HG02763 (cell line): ENCODE data around the gene RUVBL2.
A peak's percentile ranks its signal among the peaks of the same experiment; 100 is the strongest.

Experiments used
- ATAC-seq: cut with Tn5 transposase; IDR thresholded peaks from one replicate; pipeline ENCODE4 v1.9.1; 2021; ENCODE audit warnings: mild to moderate bottlenecking, moderate library complexity; ENCODE audit not compliant: unreplicated experiment

RUVBL2 gene

DNA sequence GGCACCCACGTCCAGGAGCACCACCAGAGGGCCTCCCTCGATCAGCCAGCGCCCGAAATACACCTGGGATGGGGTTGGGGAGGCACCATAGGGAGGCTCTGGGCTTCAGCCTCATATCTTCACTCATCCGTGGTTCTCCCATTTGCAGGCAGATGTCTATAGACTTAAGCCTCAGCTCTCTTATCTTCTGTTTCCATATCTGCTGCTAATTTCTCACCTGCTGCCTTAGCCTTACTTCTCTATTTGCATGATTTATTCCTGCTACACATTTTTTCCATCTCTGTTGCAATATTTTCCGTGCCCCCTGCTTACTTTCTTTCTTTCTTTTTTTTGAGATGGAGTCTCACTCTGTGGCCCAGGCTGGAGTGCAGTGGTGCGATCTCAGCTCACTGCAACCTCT is 6.4 kb upstream of the RUVBL2 start:
- no peak for ATAC-seq

DNA sequence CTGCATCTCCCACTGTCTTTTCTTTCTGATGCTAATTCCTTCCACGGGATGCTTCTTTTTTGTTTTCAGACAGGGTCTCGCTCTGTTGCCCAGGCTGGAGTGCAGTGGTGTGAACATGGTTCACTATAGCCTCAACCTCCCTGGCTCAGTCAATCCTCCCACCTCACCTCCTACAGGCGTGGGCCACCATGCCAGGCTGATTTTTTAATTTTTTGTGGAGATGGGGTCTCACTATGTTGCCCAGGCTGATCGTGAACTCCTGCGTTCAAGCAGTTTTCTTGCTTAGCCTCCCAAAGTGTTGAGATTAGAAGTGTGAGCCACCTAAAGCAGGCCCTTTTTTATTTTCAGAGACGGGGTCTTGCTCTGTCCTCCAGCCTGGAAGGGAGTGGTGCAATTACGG is 5.4 kb upstream of the RUVBL2 start:
- ATAC-seq = no peak

DNA sequence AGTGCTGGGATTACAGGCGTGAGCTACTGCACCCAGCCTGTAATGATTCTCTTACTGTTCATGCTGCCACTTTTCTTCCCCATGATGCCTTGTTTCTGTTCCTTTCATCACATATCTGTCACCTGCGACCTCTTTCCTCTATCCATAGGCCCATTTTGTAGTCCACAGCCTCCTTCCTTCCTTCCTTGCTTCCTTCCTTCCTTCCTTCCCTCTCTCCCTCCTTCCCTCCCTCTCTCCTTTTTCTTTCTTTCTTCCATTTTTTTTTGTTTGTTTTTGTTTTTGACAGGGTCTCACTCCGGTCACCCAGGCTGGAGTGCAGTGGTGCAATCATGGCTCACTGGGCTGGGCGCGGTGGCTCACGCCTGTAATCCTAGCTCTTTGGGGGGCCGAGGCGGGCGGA is 4.8 kb upstream of the RUVBL2 start:
- ATAC-seq = no peak

DNA sequence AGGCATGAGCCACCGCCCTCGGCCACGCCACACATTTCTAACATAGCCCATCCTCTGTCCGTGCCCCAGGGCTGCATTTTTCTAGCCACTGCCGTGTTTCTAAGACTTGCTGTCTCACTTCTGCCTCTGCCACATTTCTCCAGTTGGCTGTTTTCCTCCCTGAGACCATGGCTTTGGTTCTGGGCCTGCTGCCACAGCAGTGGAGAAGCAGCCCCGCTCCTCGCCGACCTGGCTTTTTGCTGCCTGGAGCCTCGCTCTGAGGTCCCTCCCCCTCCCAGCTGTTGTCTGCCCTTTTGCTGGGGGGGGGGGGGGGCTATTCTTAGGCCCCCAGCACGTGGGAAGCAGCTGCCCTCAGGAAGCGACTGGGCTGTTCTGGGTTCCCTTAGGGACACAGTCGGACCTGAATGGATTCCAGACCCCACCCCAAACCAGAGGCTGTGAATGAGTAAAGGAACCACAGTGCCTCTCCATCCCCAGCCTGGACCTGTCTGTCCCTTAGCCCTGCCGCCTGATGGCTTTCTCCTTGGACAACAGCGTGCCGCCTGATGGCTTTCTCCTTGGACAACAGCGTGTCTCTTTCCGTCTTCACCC is 3.9 kb upstream of the RUVBL2 start:
- no peak for ATAC-seq

DNA sequence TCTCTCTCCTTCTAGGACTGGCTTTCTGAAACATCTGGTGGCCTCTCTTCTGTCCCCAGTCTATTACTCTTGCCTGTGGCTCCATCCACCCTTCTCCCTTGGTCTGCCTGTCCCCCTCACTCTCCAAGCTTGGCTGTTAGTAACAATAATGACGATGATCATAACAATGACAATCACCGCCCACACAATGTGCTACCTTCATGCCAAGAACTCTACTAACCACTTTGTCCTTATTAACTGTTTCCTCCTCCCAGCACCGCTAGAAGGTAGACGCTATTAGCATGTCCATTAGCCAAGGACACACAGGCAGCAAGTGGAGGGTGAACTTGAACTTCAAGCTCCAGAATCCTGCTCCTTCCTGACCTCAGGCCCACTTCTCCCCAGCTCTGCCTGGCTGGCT is 3.3 kb upstream of the RUVBL2 start:
- ATAC-seq = no peak

DNA sequence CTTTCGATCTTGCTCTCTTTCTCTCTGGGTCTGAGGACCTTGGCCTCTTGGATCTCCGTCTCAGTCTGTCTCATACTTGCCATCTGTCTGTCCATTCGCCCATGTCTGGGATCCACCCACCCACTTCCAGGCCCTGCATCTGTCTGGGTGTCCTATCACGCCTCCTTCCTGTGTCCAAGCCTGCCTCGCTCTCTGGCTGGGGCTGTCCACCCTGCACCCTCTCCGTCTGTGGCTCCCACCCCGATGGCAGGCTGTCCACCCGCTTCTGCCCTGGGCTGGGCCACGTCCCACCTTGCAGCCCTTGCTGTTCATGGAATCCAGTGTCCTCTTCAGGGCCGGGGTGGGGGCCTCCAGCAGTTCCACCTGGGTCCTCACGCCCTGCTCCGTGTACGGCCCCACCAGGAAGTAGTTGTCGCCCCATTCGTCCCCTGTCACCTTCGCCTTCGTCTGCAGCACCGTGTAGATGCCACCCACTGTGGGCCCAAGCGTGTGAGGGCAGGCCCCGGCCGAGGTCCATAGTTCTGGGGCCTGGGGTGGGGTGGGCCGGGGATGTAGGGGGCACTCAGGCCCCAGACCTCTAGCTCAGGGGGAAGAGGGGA is 2.6 kb upstream of the RUVBL2 start:
- no peak for ATAC-seq

DNA sequence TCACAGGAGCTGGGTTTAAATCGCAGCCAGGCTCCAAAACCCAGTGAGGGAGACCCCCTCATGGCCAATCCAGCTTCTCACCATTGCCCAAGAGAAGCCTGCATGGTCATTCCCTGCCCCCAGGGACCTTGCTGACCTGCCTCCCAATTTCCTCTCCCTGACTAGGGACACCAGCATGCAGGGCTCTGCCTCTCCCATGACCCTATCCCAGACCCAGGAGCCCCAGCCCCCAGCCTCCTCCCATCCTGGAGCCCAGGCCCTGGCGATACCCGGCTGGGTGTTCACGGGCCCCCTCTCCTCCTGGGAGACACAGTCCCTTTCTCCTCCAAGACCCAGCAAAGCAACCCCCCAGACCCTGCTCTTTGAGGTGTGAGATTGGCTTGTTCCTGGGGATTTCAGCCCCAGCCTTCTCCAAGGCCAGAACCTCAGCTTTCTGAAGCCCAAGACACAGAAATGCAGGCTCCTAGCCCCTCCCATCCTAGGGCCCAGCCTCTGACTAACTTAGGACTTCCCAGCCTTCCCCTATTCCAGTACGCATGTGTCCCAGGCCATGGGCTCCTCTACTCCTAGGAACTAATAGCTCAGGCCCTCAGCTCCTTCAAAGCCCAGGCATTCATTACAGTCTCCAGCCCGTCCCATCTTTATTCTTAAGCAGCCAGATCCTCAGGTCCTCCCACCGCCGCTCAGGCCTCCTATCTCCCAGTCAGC is 1.7 kb upstream of the RUVBL2 start:
- no peak for ATAC-seq

DNA sequence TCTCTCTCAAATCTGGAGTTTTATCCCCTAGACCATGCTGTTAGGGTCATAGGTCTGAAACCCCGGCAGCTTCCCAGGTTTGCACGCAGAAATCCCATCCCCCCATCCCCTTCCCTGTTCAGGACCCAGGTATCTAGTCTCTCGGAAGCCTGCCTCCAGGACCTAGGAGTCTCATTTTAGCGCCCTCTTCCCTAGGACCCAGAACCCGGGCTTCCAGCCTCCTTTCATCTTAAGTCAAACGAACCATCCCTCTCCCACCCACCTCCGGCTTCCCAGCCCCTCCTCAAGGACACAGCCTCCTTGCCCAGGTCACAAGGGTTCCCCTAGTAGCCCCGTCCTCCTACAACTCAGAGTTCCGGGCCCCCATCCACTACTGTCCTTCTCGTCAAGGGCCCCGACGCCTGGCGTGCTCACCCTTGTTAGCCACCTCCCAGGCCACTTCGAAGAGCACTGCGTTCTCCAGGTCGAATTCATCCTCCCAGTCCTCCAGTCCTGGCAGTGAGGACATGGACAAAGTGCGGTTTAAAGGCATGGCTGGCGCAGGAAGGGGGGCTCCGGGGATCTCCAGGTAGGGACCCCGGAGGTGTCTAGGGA is 1.0 kb upstream of the RUVBL2 start:
- ATAC-seq = peak; percentile 2

DNA sequence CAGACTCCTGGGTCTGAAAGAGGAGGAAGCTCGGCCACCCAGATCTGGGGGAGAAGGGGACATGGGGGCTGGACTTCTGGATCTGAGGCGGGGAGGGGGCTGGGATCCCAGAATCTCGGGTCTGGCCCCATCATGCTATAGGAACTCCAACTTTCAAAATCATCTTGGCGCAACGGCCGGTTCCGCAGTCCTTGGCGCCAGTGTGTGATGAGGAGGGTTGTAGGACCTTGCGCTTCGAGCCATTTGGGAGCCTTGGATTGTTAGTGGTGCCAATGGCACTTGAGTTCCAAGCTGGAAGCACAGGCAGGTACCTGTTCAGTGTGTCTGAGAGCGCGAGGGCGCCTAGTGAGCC is 324 bp downstream of the RUVBL2 start:
- ATAC-seq = no peak

DNA sequence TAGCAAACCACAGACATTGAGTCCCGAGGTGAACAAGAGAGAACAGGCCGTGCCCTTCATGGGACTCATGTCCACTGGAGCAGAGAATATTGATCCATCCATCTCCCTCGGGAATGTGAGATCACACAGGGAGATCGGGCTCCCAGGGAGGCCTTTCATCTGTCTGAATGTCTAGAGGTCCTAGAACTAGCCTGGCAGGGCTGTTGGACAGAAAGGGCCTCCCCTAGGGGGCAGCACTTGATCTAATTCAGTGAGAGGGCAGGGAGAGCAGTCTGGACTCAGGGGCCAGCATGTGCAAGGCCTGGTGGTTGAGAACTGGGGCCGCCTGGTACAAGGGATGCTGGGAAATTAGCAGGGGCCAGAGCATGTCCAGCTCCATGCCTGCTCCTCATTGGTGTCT is 4.3 kb downstream of the RUVBL2 start:
- no peak for ATAC-seq

DNA sequence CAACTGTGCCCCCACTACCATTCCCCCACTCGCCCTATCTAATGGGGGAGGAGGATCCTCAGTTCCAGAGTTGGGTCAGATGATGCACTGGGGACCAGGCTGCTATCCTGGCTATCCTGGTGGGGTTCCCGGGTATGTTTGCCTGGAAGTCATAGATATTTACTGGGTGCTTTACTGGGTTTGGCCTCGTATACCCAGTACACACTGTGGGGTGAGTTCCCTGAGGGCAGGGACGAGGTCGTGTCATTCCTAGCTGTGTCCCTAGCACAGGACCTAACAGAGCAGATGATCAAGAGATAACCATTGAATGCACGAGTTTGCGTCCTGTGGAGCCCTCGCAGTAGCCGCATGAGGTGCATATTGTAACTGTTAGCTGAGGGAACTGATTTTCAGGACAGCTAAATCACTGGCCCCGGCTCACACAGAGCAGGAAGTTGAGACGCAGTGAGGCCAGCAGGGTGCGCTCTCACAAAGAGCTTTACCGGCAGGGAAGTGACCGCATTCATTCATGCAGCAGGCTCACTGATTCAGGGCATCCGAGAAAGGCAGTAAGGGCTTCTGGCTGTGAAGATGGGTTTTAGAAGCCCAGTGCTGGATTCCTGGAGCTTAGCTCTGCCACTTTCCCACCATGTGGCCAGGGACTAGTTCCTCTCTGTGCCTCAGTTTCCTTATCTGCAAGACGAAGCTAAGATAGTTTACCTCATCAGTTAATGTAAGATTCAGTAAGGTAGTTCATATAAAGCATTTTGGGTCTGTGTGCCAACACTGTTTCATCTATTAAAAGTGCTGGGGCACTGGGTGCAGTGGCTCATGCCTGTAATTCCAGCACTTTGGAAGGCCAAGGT is 6.0 kb downstream of the RUVBL2 start:
- no peak for ATAC-seq

DNA sequence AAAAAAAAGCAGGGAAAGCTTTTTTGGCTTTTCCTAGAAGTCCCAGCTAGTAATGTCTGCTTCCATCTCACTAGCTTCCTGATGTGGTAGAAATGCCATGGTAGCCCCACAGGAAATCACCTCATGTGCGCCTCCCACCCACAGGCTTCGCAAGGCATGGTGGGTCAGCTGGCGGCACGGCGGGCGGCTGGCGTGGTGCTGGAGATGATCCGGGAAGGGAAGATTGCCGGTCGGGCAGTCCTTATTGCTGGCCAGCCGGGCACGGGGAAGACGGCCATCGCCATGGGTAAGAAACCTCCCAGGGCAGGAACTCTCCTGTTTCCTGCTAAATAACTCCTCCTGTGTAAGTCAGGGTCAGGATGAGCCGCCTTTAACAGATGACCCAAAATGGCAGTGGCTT is 10.4 kb downstream of the RUVBL2 start:
- ATAC-seq = no peak

DNA sequence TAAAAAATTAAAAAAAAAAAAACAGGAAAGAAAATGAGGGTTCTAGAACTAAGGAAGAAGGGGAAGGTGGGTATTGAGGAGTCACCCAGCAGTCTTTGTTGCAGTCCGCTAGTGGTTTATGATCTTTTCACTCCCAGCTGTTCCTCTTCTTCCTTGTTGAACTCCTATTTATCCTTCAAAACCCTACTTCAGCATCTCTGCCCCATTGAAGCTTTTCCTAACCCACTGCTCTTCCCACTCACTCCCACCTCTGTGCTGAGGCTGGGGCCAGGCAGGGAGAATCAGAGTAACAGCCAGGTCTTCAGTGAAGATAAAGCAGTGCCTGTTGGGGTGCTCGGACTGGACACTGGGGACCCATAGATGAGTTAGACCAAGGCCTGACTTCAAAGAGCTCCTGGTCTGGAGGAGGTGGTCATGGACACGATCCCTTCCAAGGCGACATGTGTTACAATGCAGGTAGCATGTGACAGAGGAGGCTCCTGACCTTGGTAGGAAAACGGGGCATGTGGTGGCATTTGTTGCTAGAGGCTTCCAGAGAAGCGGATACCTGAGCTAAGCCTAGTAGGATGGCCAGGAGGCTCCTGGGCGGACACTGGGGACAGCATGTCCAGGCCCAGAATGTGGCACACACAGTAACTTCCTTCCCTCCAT is 11.4 kb downstream of the RUVBL2 start:
- no peak for ATAC-seq

DNA sequence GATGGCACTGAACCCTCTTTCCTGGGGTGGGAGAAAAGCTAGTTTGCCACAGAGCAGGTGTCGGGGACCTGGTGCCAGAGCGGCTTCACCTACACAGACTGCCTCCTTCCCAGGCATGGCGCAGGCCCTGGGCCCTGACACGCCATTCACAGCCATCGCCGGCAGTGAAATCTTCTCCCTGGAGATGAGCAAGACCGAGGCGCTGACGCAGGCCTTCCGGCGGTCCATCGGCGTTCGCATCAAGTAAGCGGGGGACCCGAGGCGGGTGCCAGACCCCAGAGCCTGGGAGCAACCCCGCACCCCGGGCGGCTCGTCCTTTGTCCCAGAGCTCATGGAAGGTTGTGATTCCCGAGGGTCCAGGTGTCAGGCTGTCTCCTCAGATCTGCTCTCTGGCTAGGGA is 13.2 kb downstream of the RUVBL2 start:
- no peak for ATAC-seq

DNA sequence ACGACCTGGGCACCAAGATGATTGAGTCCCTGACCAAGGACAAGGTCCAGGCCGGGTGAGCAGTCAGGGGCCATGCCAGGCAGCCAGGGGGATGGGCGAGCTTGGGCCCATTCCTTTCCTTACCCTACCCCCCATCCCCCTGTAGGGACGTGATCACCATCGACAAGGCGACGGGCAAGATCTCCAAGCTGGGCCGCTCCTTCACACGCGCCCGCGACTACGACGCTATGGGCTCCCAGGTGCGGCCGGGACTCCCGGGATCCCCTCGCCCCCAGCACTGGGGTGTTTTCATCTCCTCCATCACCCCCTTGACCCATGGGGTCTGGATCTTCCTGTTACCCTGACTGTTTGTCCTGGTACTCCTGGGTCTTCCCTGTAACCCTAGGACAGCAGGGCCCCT is 16.1 kb downstream of the RUVBL2 start:
- no peak for ATAC-seq

DNA sequence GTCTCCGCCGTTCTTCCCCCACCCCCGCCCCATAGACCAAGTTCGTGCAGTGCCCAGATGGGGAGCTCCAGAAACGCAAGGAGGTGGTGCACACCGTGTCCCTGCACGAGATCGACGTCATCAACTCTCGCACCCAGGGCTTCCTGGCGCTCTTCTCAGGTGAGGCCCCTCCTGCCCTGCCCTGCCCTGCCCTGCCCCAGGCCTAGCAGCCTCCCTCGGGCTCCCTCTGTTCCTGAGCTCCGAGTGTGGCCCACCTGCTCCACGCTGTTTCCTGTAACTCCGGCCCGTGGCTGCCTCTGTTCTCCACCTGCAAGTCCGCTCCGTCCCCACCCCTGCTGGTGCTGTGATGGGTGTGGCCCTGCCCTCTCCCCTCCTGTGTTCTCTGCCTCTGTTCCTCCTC is 16.8 kb downstream of the RUVBL2 start:
- no peak for ATAC-seq

DNA sequence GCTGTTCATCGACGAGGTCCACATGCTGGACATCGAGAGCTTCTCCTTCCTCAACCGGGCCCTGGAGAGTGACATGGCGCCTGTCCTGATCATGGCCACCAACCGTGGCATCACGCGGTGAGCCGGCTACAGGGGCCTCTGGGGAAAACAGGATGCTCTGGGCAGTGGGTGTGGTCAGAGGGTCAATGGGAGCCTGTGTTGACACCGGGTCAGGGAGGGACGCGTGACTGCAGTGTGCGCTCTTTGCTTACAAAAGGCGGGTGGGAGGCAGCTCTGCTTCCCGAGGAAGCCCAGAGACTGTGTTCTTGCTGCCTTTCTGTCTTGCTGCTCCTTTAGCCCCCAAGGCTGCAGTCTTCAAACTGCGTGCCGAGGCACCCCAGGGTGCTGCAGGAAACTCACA is 17.5 kb downstream of the RUVBL2 start:
- no peak for ATAC-seq

DNA sequence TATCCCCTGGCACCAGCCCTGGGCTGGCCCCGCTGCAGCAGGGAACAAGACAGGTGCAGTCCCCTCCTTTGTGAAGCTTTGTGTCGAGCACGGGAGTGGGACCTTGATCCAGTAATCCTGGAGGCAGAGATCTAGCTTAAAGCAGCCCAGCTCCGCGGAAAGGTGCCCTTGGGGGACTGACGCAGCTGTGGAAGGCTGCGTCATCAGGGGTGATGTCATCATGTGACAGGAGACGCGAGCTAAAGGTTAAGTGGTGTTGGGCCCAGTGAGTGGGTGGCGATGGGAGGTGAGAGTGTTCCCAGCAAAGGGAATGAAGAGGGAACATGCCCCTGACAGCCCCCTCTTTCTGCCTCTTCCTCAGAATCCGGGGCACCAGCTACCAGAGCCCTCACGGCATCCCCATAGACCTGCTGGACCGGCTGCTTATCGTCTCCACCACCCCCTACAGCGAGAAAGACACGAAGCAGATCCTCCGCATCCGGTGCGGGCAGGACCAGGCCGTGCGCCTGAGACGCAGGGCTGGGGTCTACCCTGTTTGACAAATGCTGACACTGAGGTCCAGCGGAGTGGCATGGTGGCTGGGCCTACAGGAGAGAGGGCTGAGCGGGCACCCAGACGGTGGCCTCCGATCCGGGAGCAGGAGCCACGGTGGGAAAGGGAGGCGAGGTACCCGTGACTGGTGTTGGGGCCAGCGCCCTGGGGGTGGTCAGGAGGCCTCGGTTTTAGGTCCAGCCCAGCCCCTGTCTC is 20.6 kb downstream of the RUVBL2 start:
- ATAC-seq = no peak

DNA sequence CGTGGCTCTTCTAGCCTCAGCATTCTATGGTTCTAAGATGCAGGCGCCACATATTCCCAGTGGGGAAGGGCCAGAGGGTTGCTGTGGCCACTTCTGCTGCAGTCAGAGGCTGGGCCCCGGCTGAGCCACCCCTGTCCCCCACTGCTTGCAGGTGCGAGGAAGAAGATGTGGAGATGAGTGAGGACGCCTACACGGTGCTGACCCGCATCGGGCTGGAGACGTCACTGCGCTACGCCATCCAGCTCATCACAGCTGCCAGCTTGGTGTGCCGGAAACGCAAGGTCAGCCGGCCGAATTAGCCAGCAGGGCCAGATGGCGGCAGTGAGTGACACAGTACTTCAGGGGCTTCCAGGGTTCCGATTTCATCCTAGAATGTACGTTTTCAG is 21.2 kb downstream of the RUVBL2 start:
- ATAC-seq = no peak
